ENCODE data around the gene L3MBTL3.

GRCh38 chr6:129969064-129969463 lies 49.3 kb upstream of the L3MBTL3 start:
- no peak for TF ChIP-seq MAFK (IDR thresholded peaks at IDR 0.05; ENCODE audit: partially characterized antibody)
- no peak for TF ChIP-seq EP300 (IDR thresholded peaks at IDR 0.05)
- no peak for TF ChIP-seq RFX5 (IDR thresholded peaks at IDR 0.05)
- TF ChIP-seq POLR2A (IDR thresholded peaks at IDR 0.05; ENCODE audit: low read length): no peak
- no peak for TF ChIP-seq ESRRA (IDR thresholded peaks at IDR 0.05; ENCODE audit: borderline replicate concordance, low read length)
- no peak for TF ChIP-seq CTCF (IDR thresholded peaks at IDR 0.05)
- no peak for TF ChIP-seq CHD4 (IDR thresholded peaks at IDR 0.05; ENCODE audit: borderline replicate concordance)
- TF ChIP-seq RCOR1 (IDR thresholded peaks at IDR 0.05; ENCODE audit: low read depth, low read length): no peak
- TF ChIP-seq, protein P1, sequence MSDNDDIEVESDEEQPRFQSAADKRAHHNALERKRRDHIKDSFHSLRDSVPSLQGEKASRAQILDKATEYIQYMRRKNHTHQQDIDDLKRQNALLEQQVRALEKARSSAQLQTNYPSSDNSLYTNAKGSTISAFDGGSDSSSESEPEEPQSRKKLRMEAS (IDR thresholded peaks at IDR 0.05): no peak
- no peak for TF ChIP-seq MYC (IDR thresholded peaks at IDR 0.05; ENCODE audit: borderline replicate concordance, low read length)
- TF ChIP-seq KDM1A (IDR thresholded peaks at IDR 0.05; ENCODE audit: low read depth): no peak
- TF ChIP-seq SMC3 (IDR thresholded peaks at IDR 0.05): no peak

Measured in A549 (cell line).